Hepatocyte (in vitro differentiated cells): Measurements from ENCODE around the gene CCDC12. TPM values are rescaled to one million over a fixed set of nuclear protein-coding genes. Genes with fewer than 3 reads are reported as not detected.

ENCODE experiments used
- DNase-seq: peaks from one replicate; pipeline ENCODE4 v3.0.0-alpha.2; 2016; ENCODE audit warnings: low spot score
- H2AFZ ChIP-seq: fragments of 200-600 bp; sonication (generic); 2 replicates; pipeline ENCODE4 v1.6.0; 2016; ENCODE audit warnings: antibody characterized with exemption, mild to moderate bottlenecking
- H3K27ac ChIP-seq: fragments of 200-600 bp; sonication (generic); 2 replicates; pipeline ENCODE4 v1.5.1; 2016; ENCODE audit warnings: mild to moderate bottlenecking
- H3K27me3 ChIP-seq: fragments of 200-600 bp; sonication (generic); 2 replicates; pipeline ENCODE4 v1.6.1; 2016
- H3K36me3 ChIP-seq: fragments of 200-600 bp; sonication (generic); replicated peaks from 2 replicates; pipeline ENCODE4 v1.5.1; 2016; ENCODE audit warnings: low read depth; ENCODE audit not compliant: insufficient read depth
- H3K4me1 ChIP-seq: fragments of 200-600 bp; sonication (generic); 2 replicates; pipeline ENCODE4 v1.5.1; 2016; ENCODE audit warnings: mild to moderate bottlenecking, moderate library complexity; ENCODE audit not compliant: insufficient read depth
- H3K4me2 ChIP-seq: fragments of 200-600 bp; sonication (generic); 2 replicates; pipeline ENCODE4 v1.6.0; 2016
- H3K4me3 ChIP-seq: fragments of 200-600 bp; sonication (generic); 2 replicates; pipeline ENCODE4 v1.5.1; 2016; ENCODE audit warnings: mild to moderate bottlenecking
- H3K79me2 ChIP-seq: fragments of 200-600 bp; sonication (generic); 2 replicates; pipeline ENCODE4 v1.6.0; 2017; ENCODE audit warnings: mild to moderate bottlenecking
- H3K9me2 ChIP-seq: fragments of 200-600 bp; sonication (generic); replicated peaks from 2 replicates; pipeline ENCODE4 v1.6.0; 2017; ENCODE audit warnings: mild to moderate bottlenecking; ENCODE audit not compliant: insufficient read depth
- H3K9me3 ChIP-seq: fragments of 200-600 bp; sonication (generic); 2 replicates; pipeline ENCODE4 v1.5.1; 2016; ENCODE audit warnings: low read depth, mild to moderate bottlenecking
- H4K20me1 ChIP-seq: fragments of 200-600 bp; sonication (generic); 2 replicates; pipeline ENCODE4 v1.6.0; 2016; ENCODE audit warnings: mild to moderate bottlenecking; ENCODE audit not compliant: insufficient read depth, poor library complexity, severe bottlenecking
- EZH2 ChIP-seq: fragments of 200-600 bp; sonication (generic); IDR thresholded peaks from 2 replicates; pipeline ENCODE4 v1.6.1; 2016; ENCODE audit warnings: antibody characterized with exemption, mild to moderate bottlenecking, borderline replicate concordance
- EZH2phosphoT487 ChIP-seq: fragments of 200-600 bp; sonication (generic); IDR thresholded peaks from one replicate; pipeline ENCODE4 v1.6.1; 2018; ENCODE audit warnings: antibody characterized with exemption, mild to moderate bottlenecking, low read depth, moderate library complexity; ENCODE audit not compliant: unreplicated experiment, severe bottlenecking
- WGBS: methylation state at CpG from one replicate; pipeline ENCODE4 v1.1.6; 2016; ENCODE audit warnings: low lambda C conversion rate; ENCODE audit errors: missing lambda C conversion rate; 5-methylcytosine and 5-hydroxymethylcytosine counted together
- polyA plus RNA-seq: library from polyadenylated mRNA; unstranded; fragments of >200 nt; fragmentation: Nextera tagmentation; extraction: Ambion mirVana; gene quantifications from 2 replicates; pipeline ENCODE4 v1.2.1, GENCODE V29; 2016
- total RNA-seq: library from RNA; depleted of rRNA; stranded (reverse); fragments of >200 nt; gene quantifications from 2 replicates; pipeline ENCODE4 v1.2.3, GENCODE V29; 2014
- TF ChIP-seq, protein P1 (sequence below): fragments of 200-600 bp; sonication (generic); IDR thresholded peaks from 2 replicates; pipeline ENCODE4 v1.5.1; 2016; ENCODE audit warnings: antibody characterized with exemption, mild to moderate bottlenecking; ENCODE audit not compliant: poor library complexity

CCDC12 gene
- total and polyA plus RNA-seq, 2 experiments from 2014 or later = 41.1 to 78.4 TPM

DNA sequence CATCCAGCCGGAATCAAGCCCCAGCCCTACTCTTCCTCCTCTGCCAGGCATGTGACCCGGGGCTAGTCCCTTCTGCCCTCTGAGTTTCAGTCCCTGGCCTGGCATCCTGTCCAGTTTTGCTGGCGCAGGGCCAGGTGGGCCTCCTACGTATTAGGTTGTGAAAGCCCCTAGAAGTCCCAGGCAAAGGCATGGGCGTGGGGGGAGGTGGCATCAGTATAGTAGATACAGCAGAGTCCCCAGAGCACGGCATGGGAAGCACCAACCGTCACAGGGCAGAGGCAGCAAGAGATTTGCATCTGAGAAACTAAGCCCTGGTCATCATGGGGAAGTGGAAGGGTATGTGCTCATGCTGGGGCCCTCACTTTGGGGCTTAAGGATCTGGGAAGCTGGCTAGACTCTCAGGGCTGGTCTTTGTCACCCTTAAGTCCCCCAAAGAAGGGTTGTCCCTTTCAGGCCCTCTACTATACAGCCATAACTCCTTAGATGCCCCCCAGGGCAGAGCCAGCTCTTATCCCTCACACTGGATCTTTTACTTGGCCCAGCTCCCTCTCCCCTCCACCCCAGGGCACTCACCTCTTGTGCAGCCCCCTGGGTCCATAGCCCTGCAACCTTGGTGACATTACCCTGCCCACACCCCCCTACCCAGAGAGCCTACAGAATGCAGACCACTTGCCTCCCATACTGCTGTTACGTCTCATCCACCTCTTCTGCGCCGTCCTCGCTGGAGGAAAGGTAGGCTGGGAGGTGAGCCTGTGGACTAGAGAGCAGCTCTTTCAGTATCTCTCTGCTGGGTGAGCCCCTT is 14.2 kb upstream of the CCDC12 start:
- Histone ChIP-seq H3K27me3 (no peaks in the 10 kb centered on the region), H4K20me1 (no peaks in the 10 kb centered on the region), H3K4me2 (no peak overlapping the region), H3K4me3 (no peak overlapping the region), H2AFZ (no peak overlapping the region), H3K9me3 (no peaks in the 10 kb centered on the region), H3K9me2 (no peaks in the 10 kb centered on the region), H3K79me2 (peaks cover 5% of the 10 kb centered on the region), H3K36me3 (no peaks in the 10 kb centered on the region), H3K4me1 (peaks cover 16% of the 10 kb centered on the region), H3K27ac (no peak overlapping the region)
- no peak for DNase-seq
- 87% methylated on average over 11 of the region's 11 CpGs for WGBS
- no peak for TF ChIP-seq EZH2
- TF ChIP-seq, protein P1, sequence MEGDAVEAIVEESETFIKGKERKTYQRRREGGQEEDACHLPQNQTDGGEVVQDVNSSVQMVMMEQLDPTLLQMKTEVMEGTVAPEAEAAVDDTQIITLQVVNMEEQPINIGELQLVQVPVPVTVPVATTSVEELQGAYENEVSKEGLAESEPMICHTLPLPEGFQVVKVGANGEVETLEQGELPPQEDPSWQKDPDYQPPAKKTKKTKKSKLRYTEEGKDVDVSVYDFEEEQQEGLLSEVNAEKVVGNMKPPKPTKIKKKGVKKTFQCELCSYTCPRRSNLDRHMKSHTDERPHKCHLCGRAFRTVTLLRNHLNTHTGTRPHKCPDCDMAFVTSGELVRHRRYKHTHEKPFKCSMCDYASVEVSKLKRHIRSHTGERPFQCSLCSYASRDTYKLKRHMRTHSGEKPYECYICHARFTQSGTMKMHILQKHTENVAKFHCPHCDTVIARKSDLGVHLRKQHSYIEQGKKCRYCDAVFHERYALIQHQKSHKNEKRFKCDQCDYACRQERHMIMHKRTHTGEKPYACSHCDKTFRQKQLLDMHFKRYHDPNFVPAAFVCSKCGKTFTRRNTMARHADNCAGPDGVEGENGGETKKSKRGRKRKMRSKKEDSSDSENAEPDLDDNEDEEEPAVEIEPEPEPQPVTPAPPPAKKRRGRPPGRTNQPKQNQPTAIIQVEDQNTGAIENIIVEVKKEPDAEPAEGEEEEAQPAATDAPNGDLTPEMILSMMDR = no peak

DNA sequence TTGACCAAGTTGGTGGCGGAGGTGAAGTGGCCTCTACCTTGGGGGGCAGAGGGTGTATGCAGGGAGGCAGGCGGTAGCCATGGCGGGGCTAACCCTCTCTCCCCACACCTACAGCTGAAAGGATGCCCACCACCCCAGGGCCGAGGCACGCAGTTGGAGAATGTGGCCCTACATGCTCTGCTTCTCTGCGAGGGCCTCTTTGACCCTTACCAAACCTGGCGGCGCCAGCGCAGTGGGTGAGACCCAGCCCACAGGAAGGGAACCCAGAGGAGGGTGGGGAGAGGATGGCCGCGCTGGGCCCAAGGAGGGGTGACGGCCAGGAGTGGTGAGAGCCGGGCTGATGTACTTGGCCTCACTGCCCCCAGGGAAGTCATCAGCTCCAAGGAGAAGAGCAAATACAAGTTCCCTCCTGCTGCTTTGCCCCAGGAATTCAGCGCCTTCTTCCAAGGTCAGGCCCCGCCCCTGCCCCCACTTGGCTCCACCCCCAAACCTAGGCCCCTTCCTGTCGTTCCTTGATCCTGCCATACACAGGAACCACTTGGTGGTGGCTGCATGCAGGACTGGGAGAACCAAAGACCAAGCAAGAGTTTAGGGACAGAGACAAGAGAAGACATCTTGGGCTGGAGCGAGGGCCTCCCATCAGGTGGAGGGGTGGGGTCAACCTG is 12.7 kb upstream of the CCDC12 start:
- no peaks in the 10 kb centered on the region for H4K20me1 ChIP-seq
- no peaks in the 10 kb centered on the region for H3K9me3 ChIP-seq
- H3K4me1 ChIP-seq = peaks cover 16% of the 10 kb centered on the region
- no peaks in the 10 kb centered on the region for H3K36me3 ChIP-seq
- no peaks in the 10 kb centered on the region for H3K27me3 ChIP-seq
- peaks cover 20% of the 10 kb centered on the region for H3K79me2 ChIP-seq
- no peak for TF ChIP-seq EZH2
- no peak for TF ChIP-seq EZH2phosphoT487
- TF ChIP-seq, protein P1 = no peak
- 92% methylated on average over 11 of the region's 17 CpGs for WGBS
- no peaks in the 10 kb centered on the region for H3K9me2 ChIP-seq
- no peak overlapping the region for H3K27ac ChIP-seq
- no peak overlapping the region for H2AFZ ChIP-seq
- no peak overlapping the region for H3K4me2 ChIP-seq
- H3K4me3 ChIP-seq = no peak overlapping the region
- no peak for DNase-seq

DNA sequence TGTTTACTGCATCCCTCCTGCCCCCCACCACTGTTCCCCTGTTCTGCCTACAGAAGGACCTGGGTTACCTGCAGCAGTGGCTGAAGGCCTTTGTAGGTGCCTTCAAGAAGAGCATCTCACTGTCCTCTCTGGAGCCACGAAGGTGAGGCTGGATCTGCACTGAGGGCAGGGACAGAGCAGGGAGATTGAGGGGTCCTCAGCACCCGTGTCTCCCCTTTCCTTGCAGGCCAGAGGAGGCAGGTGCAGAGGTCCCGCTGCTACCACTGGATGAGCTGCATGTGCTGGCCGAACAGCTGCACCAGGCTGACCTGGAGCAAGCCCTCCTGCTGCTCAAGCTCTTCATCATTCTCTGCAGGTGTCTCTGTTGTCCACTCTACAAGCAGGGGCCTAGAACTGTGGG is 12.1 kb upstream of the CCDC12 start:
- no peaks in the 10 kb centered on the region for H3K9me2 ChIP-seq
- no peak overlapping the region for H3K27ac ChIP-seq
- no peaks in the 10 kb centered on the region for H3K27me3 ChIP-seq
- H3K9me3 ChIP-seq = no peaks in the 10 kb centered on the region
- no peak overlapping the region for H3K4me2 ChIP-seq
- peaks cover 24% of the 10 kb centered on the region for H3K79me2 ChIP-seq
- no peak overlapping the region for H2AFZ ChIP-seq
- no peaks in the 10 kb centered on the region for H3K36me3 ChIP-seq
- DNase-seq = no peak
- H3K4me3 ChIP-seq = no peak overlapping the region
- peaks cover 16% of the 10 kb centered on the region for H3K4me1 ChIP-seq
- no peaks in the 10 kb centered on the region for H4K20me1 ChIP-seq
- TF ChIP-seq EZH2 = no peak
- TF ChIP-seq, protein P1 = no peak
- no peak for TF ChIP-seq EZH2phosphoT487
- 92% methylated on average over 4 of the region's 4 CpGs for WGBS
